ENCODE results near the gene TBXAS1. TPM values are rescaled to one million over a fixed set of nuclear protein-coding genes. Genes with fewer than 3 reads are reported as not detected.

Gene TBXAS1
- total and polyA plus RNA-seq, 2 donors (not counting 3 experiments of a cell fraction or from before 2014, with no cell fraction given), result 2.1 to 4.3 TPM

DNA sequence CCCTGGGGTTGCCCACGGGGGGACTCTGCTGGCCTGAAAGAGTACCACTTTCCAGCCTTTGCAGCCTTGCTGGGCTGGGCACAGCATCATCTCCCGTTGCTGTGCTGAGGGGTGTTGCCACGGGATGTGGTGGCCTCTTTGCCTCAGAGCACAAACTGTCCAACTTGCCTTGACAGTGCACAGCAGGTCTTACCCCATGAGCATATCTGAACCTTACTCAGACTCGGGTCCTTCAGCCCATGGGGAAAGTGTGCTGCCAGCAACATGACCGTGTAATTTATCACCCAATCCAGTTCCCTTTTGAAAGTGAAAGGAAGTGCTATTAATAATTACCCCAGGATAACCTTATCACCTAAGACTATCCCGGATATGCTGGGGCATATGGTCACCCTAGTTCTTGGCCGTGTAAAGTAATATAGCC, 46.8 kb downstream of the TBXAS1 start:
- ChIA-PET POLR2A (interaction anchor here (0.5 kb wide), 1 partner anchor 25 kb away, joined by 6 read pairs; no protein-coding TSS in a partner anchor), CTCF (no interaction called here)
- Histone ChIP-seq H4K20me1 (replicated peaks; ENCODE audit: control insufficient read depth, extremely low read depth, insufficient read depth, low read length) (no peaks in the 10 kb centered on the region), H3K4me1 (ENCODE audit: control insufficient read depth, extremely low read depth, insufficient read depth, low read length) (peaks cover 14% of the 10 kb centered on the region), H3K36me3 (ENCODE audit: control insufficient read depth in 2 of 2, extremely low read depth in 1 of 2, insufficient read depth in 2 of 2, low read length in 2 of 2) (no peaks in the 10 kb centered on the region), H3K27me3 (ENCODE audit: control insufficient read depth in 2 of 2, insufficient read depth in 2 of 2, low read length in 2 of 2) (no peaks in the 10 kb centered on the region), H3K4me2 (ENCODE audit: insufficient read depth, low read length) (no peak overlapping the region), H3K9ac (replicated peaks; ENCODE audit: extremely low read depth, insufficient read depth, low read length) (no peak overlapping the region), H3K9me3 (replicated peaks; ENCODE audit: control insufficient read depth, insufficient read depth, low read length) (no peaks in the 10 kb centered on the region), H2AFZ (ENCODE audit: low read depth, low read length) (no peak overlapping the region), H3K79me2 (ENCODE audit: control insufficient read depth, insufficient read depth, low read length) (no peaks in the 10 kb centered on the region), H3K27ac (ENCODE audit: insufficient read depth, low read depth, low read length) (no peak overlapping the region), H3K4me3 (replicated peaks in 1 of 3; ENCODE audit: insufficient read depth in 1 of 3, low read depth in 1 of 3, low read length in 3 of 3) (no peak overlapping the region), H3K9me1 (replicated peaks; ENCODE audit: control insufficient read depth, extremely low read depth, insufficient read depth, low read length) (no peaks in the 10 kb centered on the region)
- intact Hi-C loops (cut with micrococcal nuclease) (no loop called here), dilution Hi-C loops (cut with MboI; ENCODE audit: extremely low pct_ligation_motif_present, low sequenced_read_pairs) (no loop called here)
- TF ChIP-seq POLR2A (IDR thresholded peaks at IDR 0.05; ENCODE audit: low read depth, low read length) (no peak), MYC (IDR thresholded peaks at IDR 0.05; ENCODE audit: low read depth, low read length) (no peak), FOS (IDR thresholded peaks at IDR 0.05; ENCODE audit: borderline replicate concordance, insufficient read depth, low read length) (no peak), POLR2AphosphoS5 (IDR thresholded peaks at IDR 0.05; ENCODE audit: insufficient read depth, low read depth, low read length) (no peak), GATA2 (IDR thresholded peaks at IDR 0.05; ENCODE audit: insufficient read depth, insufficient read length, low read depth, low read length) (no peak), JUN (IDR thresholded peaks at IDR 0.05; ENCODE audit: borderline replicate concordance, insufficient read depth, insufficient read length, low read depth) (no peak), EZH2 (IDR thresholded peaks at IDR 0.05; ENCODE audit: borderline replicate concordance, low read depth, low read length, severe bottlenecking) (no peak)
- TF ChIP-seq, protein P1, sequence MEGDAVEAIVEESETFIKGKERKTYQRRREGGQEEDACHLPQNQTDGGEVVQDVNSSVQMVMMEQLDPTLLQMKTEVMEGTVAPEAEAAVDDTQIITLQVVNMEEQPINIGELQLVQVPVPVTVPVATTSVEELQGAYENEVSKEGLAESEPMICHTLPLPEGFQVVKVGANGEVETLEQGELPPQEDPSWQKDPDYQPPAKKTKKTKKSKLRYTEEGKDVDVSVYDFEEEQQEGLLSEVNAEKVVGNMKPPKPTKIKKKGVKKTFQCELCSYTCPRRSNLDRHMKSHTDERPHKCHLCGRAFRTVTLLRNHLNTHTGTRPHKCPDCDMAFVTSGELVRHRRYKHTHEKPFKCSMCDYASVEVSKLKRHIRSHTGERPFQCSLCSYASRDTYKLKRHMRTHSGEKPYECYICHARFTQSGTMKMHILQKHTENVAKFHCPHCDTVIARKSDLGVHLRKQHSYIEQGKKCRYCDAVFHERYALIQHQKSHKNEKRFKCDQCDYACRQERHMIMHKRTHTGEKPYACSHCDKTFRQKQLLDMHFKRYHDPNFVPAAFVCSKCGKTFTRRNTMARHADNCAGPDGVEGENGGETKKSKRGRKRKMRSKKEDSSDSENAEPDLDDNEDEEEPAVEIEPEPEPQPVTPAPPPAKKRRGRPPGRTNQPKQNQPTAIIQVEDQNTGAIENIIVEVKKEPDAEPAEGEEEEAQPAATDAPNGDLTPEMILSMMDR (IDR thresholded peaks at IDR 0.05; ENCODE audit: extremely low read depth in 1 of 2, insufficient read depth in 1 of 2, low read depth in 1 of 2, low read length in 2 of 2), result no peak
- TF ChIP-seq, protein P2, sequence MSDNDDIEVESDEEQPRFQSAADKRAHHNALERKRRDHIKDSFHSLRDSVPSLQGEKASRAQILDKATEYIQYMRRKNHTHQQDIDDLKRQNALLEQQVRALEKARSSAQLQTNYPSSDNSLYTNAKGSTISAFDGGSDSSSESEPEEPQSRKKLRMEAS (IDR thresholded peaks at IDR 0.05; ENCODE audit: insufficient read depth, insufficient read length), result no peak
- DNase-seq (ENCODE audit: low read depth, low spot score), result peak; percentile 18
- no TSS peak for BruUV-seq (replicated peaks)
- peak; percentile 26 for FAIRE-seq
